T-helper 22 cell (primary cell): ENCODE measurements around the gene DIAPH2.

Experiments used
- DNase-seq: peaks from one replicate; pipeline ENCODE4 v3.0.0-alpha.2; 2020; ENCODE audit warnings: low read depth

The DIAPH2 gene

DNA sequence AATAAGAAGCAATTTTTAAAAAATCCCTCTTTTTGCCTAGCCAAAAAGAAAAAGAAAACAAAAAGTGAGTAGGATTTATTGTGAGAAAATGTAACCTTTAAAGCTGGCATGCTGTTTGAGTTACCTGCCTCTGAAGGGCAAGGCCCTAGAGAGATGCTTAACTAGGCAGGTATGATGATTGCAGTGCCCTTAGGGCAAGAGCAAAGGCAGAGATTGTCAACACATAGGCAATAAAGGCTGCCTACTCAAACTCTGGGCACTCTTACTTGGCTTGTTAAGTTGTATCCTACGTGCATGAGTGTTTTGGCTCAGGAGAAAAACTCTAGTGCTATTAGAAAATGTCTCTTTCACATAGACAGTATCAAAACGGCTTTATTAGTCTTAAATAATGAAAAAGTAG, 505.0 kb downstream of the DIAPH2 start:
- no peak for DNase-seq

DNA sequence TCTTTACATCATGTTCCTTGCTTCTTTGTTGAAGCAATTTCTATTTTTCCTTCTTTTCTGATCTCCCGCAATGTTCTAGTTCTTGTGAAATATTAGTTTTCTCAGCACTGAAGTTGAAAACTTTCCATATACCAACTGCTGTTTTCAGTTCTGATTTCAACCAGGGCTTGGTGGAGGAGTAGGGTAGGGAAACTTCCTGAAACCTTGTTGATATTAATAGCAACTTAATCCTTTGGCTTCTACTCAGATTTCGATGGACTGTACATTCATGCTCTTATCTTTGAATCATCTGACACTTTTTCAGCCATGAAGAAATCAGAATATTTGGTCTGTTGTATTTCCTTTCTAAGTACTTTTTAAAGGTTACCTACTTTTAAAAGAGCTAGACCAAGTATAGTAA, 514.9 kb downstream of the DIAPH2 start:
- DNase-seq, result no peak

DNA sequence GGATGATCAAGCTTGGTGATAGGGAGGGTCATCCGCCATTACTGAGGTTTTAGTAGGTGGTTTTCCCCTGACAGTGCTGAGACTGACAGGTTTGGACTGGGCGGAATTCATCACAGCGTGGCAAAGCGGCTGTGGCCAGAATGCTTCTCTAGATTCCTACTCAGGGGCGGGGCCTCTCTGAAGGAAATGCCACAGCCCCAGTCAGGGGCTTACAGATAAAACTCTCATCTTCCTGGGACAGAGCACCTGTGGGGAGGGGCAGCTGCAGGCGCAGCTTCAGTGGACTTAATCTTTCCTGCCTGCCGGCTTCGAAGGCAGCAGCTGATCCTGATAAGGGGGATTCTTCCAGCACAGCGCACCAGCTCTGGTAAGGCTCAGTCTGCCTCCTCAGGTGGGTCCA, 515.8 kb downstream of the DIAPH2 start:
- DNase-seq, result no peak

DNA sequence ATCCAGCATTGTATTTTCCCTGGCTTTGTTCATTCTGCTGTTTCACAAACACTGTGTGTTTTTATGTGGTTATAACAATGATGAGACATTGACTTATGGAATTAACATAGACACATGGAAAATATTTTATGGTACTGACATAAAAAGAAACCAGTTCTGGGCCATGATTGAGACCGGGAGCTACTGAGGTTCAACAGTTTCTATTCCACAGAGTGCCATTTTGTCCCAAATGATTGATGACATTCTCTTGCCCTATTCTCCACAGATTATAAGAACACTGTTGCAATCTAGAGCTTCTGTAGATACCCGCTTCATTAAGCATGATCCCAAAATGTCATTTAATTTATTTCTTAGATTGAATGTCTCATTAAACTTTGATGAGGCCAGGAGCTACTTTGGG, 525.9 kb downstream of the DIAPH2 start:
- DNase-seq, result no peak

DNA sequence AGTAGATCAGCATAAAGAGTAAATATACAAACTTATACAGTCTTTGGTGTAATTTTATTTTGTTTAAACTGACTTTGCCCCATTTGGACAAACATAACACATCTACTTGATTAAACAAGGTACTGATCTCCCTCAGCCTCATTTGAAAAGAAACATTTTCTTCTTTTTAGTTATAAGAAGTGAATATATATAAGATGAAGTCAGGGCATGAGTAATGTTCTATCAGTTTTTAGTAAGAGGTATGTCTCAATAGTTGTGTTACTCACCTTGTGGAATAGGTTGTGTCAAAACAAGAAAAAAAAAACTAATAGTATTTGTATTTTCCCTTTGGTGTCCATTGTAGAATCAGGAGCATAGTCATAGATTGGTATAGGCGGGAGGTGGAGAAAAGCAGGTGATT, 526.4 kb downstream of the DIAPH2 start:
- no peak for DNase-seq

DNA sequence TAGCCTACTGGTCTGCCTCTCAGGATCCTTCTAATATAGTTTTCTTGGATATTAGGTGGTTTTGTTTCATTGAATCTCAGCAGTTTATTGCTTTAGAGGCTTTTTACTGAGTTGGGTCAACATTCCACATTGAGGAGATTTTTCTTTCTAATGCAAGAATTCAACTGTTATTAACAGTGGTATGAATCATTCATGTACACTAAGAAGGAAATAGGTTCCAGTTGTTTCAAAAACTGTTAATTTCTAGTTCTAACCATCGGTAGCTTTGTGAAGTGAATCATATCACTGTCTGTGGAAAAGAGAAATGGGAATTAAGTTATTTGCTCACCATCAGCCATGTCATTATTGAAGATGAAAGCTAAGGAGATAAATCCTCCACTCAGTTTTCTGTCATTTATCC, 530.5 kb downstream of the DIAPH2 start:
- DNase-seq, result no peak

DNA sequence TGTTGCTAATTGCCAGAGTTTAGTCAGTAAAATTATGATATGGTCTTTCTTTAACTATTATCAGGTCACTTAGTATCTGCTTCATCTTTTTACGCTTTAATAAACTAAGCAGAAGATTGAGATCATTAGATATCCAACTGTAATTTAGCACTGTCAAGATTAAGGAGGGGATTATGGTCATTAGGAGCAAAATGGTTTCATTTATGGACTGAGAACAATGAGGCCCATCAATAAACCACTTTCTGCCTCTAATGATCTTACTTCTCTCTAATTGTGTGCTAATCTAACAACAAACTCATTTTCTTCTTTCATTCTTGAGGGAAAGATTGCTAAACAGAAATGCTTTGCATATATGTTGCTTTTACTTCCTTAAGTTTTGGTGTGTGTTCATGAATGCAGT, 539.5 kb downstream of the DIAPH2 start:
- DNase-seq, result no peak

GRCh38 chrX:97229318-97229717, 544.7 kb downstream of the DIAPH2 start:
- DNase-seq, result no peak

- DNase-seq, result no peak
Measured at GRCh38 chrX:97230948-97231347, 546.3 kb downstream of the DIAPH2 start.

- no peak for DNase-seq
Measured at GRCh38 chrX:97234471-97235081, 549.9 kb downstream of the DIAPH2 start.

GRCh38 chrX:97238632-97239031, 554.0 kb downstream of the DIAPH2 start:
- DNase-seq, result no peak

DNA sequence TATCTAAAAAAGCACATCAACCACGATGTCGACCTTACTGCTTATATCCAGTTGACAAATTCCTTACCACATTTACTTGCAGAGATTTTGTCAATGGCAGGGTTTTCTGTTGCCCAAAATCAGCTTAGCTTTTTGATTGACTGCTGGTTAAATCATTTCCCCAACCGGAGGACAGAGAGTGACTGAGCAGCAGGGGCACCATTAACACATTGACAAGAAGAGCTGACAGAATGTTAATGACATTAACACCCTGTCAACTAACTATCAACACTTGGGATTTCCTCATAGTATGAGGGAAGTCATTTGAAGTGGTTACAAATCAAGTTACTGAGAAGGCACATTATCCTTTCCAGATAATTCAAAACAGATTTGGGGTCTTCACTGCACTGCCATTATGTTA, 567.5 kb downstream of the DIAPH2 start:
- no peak for DNase-seq

GRCh38 chrX:97260679-97261078, 576.0 kb downstream of the DIAPH2 start:
- DNase-seq, result no peak

GRCh38 chrX:97266406-97267121, 581.9 kb downstream of the DIAPH2 start:
- no peak for DNase-seq

GRCh38 chrX:97267396-97268181, 582.9 kb downstream of the DIAPH2 start:
- DNase-seq, result no peak

- DNase-seq, result no peak
Measured at GRCh38 chrX:97268182-97268680, 583.6 kb downstream of the DIAPH2 start.

- DNase-seq, result no peak
Measured at GRCh38 chrX:97284531-97284930, 599.9 kb downstream of the DIAPH2 start.

- no peak for DNase-seq
Measured at GRCh38 chrX:97290199-97290598, 605.6 kb downstream of the DIAPH2 start.

- DNase-seq, result no peak
Measured at GRCh38 chrX:97294041-97294440, 609.4 kb downstream of the DIAPH2 start.

DNA sequence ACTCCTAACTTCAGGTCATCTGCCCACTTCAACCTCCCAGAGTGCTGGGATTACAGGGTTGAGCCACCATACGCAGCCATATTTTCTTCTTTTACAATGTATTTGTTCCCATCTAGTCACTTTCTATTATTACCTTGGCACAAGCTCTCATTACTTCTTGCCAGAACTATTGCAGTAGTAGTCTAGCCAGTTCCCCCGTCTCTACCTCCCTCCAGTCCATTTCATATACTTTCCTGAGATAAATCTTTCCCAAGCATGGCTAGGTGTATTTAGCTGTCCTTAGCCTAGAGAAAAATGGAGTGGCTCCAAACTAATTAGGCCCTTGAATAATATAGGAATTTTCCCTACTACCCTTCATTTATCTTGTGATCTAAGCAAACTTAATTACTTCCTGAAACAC, 611.3 kb downstream of the DIAPH2 start:
- no peak for DNase-seq

DNA sequence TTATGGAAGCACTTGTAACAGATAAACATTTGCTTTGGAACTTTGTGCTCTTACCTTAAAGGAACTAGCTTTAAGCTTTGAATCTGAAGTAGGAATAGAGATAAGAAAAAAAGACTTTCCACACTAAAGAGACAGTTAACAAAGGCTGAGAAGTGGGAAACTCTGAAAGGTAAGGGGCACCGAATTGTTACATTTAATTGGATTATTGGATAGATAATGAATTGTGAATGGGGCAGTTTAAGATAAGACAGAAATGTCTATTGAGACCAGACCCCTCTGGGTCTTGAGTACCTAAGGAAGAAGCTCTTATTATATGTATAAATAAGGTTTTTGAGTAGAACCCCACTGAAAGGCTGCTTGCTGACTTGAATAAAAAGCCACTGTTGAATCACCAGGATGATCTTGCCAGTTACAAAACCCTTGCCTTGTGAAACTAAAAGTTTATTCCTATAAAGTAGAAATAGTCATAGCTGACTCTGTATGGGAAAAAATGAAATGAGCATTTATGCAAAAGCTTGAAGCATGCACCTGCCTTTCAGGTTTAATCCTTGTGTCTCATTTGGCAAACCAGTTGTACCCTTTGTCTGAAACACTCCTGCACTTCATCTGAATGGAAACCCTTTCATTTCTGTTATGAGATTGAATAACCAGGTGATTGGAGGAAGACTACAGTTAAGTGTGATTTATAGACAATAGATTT, 622.3 kb downstream of the DIAPH2 start:
- DNase-seq, result no peak

GRCh38 chrX:97308171-97308570, 623.5 kb downstream of the DIAPH2 start:
- DNase-seq, result no peak
